Measurements from ENCODE around the gene FAM111B. TPM values are rescaled to one million over a fixed set of nuclear protein-coding genes. Genes with fewer than 3 reads are reported as not detected.
A peak's percentile ranks its signal among the peaks of the same experiment; 100 is the strongest.
"Not testable (repeated sequence)": the region's sequence is repeated elsewhere in the genome, so short reads cannot be mapped to it uniquely, and the experiment has no call there.

FAM111B gene
- total and polyA plus RNA-seq, 12 donors = 0.11 to 3.1 (median 0.23) TPM; not detected in 2

- not testable (repeated sequence) for H3K4me1 ChIP-seq, H3K9me3 ChIP-seq, H3K36me3 ChIP-seq, DNase-seq, ATAC-seq, H3K27ac ChIP-seq, H3K4me3 ChIP-seq
- H3K27me3 ChIP-seq = peaks cover 0 to 39% (median 13%) of the 10 kb centered on the region in 7 donors
- intact Hi-C loops (cut with DNase I) = loop anchor here in 5 of 10 donors (2.0 to 10.0 kb wide), 4 partner anchors 41 to 61 kb away; no protein-coding TSS in a partner anchor
- 47 to 49% methylated on average over 5 of the region's 5 CpGs for WGBS, 2 donors
These were observed 11.0 kb upstream of the FAM111B start for GRCh38 chr11:59095972-59096575.

DNA sequence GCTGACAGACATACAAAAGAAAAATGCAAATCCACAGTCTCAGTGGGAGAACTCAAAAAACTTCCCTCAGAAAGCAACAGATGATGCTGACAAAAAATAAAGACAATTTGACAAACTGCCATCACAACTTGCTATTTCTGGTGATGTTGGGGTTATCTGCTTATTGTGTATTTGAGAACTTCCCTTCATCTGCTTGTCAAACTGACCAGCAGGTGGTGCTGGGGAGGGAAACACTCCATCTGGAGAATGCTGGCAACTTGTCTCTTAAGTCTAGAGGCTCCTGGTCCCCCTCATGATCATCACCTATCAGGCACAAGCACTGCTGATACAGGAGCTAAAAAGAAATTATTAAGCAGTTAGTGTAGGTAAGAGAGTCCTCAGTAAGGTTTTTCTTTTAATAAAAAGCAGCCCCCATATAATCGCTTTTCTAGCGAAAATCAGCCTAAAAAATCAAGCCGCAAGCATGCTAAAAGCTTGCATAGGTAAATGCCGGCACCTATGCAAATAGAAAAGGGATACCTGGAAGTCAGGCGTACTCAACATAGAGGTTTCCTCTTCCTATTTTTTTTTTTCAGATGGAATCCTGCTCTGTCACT, 9.8 kb upstream of the FAM111B start:
- no peak overlapping the region for H3K27ac ChIP-seq
- DNase-seq = peak; percentile 23 to 54
- no peaks in the 10 kb centered on the region for H3K9me3 ChIP-seq
- intact Hi-C loops (cut with DNase I) = loop anchor here in 5 of 10 donors (2.0 to 10.0 kb wide), 4 partner anchors 40 to 60 kb away; no protein-coding TSS in a partner anchor
- WGBS, 2 donors = 90 to 92% methylated on average over 5 of the region's 5 CpGs
- peaks cover 0 to 45% (median 22%) of the 10 kb centered on the region in 7 donors for H3K27me3 ChIP-seq
- ATAC-seq = peak in 1 of 8 donors; percentile 46
- H3K4me1 ChIP-seq = peaks cover 0 to 6% (median 0%) of the 10 kb centered on the region in 9 donors
- peak; percentile 41 to 74 (median 67) for TF ChIP-seq CTCF (IDR thresholded peaks at IDR 0.05)
- H3K36me3 ChIP-seq = no peaks in the 10 kb centered on the region
- H3K4me3 ChIP-seq = no peak overlapping the region

- not testable (repeated sequence) for ATAC-seq, H3K27ac ChIP-seq, H3K4me3 ChIP-seq, H3K36me3 ChIP-seq, H3K4me1 ChIP-seq, H3K9me3 ChIP-seq, DNase-seq
- intact Hi-C loops (cut with DNase I) = loop anchor here in 5 of 10 donors (2.0 to 10.0 kb wide), 4 partner anchors 39 to 59 kb away; no protein-coding TSS in a partner anchor
- H3K27me3 ChIP-seq = peaks cover 0 to 52% (median 27%) of the 10 kb centered on the region in 7 donors
- 79 to 90% methylated on average over 8 of the region's 8 CpGs for WGBS, 2 donors
These were observed 9.1 kb upstream of the FAM111B start for GRCh38 chr11:59097938-59098337.

DNA sequence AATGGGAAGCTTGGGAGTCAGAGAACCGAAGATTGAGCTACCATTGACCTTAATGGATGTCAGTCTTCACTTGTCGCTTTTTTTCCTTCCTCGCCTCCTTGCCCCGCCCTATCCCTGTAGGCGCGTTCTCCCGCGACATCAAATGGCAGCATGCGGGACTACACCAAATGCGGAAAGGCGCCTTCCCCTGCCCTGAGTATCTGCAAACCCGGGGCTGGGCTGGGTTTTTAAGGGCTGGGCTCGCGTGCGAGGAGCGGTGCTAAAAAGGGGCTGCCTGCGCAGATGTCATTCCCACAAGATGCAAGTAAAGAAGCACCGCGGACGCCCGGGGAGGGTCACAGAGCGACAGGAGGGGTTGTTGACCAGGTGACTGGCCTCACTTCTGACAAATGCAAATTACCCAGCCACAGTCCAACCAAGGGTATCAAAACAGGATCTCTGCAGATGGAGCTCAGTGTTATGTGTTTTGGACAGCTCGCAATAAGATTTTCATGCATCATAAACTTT, 4.7 kb upstream of the FAM111B start:
- peaks cover 0 to 22% (median 7%) of the 10 kb centered on the region in 9 donors for H3K4me1 ChIP-seq
- H3K4me3 ChIP-seq = peak overlapping the region in 7 of 10 donors; percentile 13 to 49 (median 32)
- no peaks in the 10 kb centered on the region for H3K9me3 ChIP-seq
- H3K36me3 ChIP-seq = no peaks in the 10 kb centered on the region
- H3K27ac ChIP-seq = no peak overlapping the region
- TF ChIP-seq CTCF (IDR thresholded peaks at IDR 0.05) = peak in 5 of 9 donors; percentile 13 to 37 (median 33)
- 8 to 9% methylated on average over 23 of the region's 23 CpGs for WGBS, 2 donors
- H3K27me3 ChIP-seq = peaks cover 0 to 74% (median 32%) of the 10 kb centered on the region in 7 donors
- peak in 1 of 8 donors; percentile 42 for ATAC-seq
- intact Hi-C loops (cut with DNase I) = loop anchor here in 1 of 10 donors (5.0 kb wide), 1 partner anchor 40 kb away; the partner anchor contains the start of gene FAM111A
- DNase-seq = peak; percentile 21 to 31

DNA sequence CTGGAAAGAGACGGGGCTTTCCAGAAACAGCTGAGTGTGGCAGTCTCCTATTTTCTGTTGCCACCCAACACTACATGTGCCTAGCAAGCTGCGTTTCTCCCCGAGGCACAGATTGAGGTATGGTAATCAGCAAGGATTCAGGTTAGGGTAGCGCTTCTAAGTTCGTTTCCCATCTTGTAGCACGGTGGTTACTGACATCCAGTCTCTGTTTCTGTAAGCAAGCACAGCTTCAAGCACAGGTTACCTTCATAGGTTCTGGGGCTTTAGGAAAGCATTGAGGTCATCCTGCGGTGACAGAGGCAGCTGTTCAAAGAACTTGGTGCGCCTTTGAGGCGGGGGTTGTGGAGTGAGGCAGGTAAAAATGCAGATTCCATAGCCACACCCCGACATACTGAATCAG, 684 bp downstream of the FAM111B start:
- Histone ChIP-seq H3K27me3 (peaks cover 0 to 28% (median 8%) of the 10 kb centered on the region in 7 donors), H3K4me3 (peak overlapping the region in 2 of 10 donors; percentile 61 to 63), H3K4me1 (peaks cover 0 to 21% (median 7%) of the 10 kb centered on the region in 9 donors)
- DNase-seq, H3K36me3 ChIP-seq, ATAC-seq, H3K27ac ChIP-seq, H3K9me3 ChIP-seq: not testable (repeated sequence)
- WGBS, 2 donors = 24 to 25% methylated on average over 10 of the region's 10 CpGs
- intact Hi-C loops (cut with DNase I) = loop anchor here in 3 of 10 donors (2.0 to 5.0 kb wide), 2 partner anchors 35 kb away; partner anchors contain the start of gene FAM111A (in 3 of the 3)
